Gastrocnemius medialis (tissue), 4 donors: ENCODE results near the gene PYROXD2.

ENCODE experiments used
- CTCF ChIP-seq, 5 experiments: fragments of 450-650 bp in 3 of 5; fragments of 200-600 bp in 2 of 5; sonication (generic) in 2 of 5; IDR thresholded peaks in 4 of 5; conservative IDR thresholded peaks in 1 of 5; 1 replicate in 4 of 5; 2 replicates in 1 of 5; pipeline ENCODE4 v1.5.1; 2016 to 2019; ENCODE audit warnings: antibody characterized with exemption in 5 of 5, mild to moderate bottlenecking in 3 of 5, moderate library complexity in 3 of 5
- POLR2A ChIP-seq, 2 donors: fragments of 450-650 bp; IDR thresholded peaks; one replicate each; pipeline ENCODE4 v1.6.1; 2017; ENCODE audit warnings: antibody characterized with exemption in 2 of 2, mild to moderate bottlenecking in 2 of 2, moderate library complexity in 2 of 2

- no peak for TF ChIP-seq CTCF (IDR thresholded peaks at IDR 0.05 in 4 of 5, conservative IDR thresholded peaks at IDR 0.05 in 1 of 5)
- TF ChIP-seq POLR2A (IDR thresholded peaks at IDR 0.05) = no peak
These were observed 49.2 kb upstream of the PYROXD2 start for GRCh38 chr10:98463976-98464754.
